ENCODE results near the gene STYXL1.

- TF ChIP-seq POLR2A (IDR thresholded peaks at IDR 0.05; ENCODE audit: low read depth, low read length) (no peak), POLR2AphosphoS5 (IDR thresholded peaks at IDR 0.05; ENCODE audit: low read depth, low read length) (no peak), TAF1 (IDR thresholded peaks at IDR 0.05; ENCODE audit: borderline replicate concordance, low read depth, low read length) (no peak)
These were observed 29.6 kb upstream of the STYXL1 start for GRCh38 chr7:76077435-76077834.

Data from GM12892 (cell line).